ENCODE results near the gene AP3B2.

GRCh38 chr15:82689147-82689546 is 20.5 kb downstream of the AP3B2 start:
- TF ChIP-seq POLR2A (IDR thresholded peaks at IDR 0.05) (no peak), CTCF (IDR thresholded peaks at IDR 0.05) (no peak)

Data from transverse colon (tissue), 3 donors.